ENCODE results near the gene NT5DC3. TPM values are rescaled to one million over a fixed set of nuclear protein-coding genes. Genes with fewer than 3 reads are reported as not detected.

Gene NT5DC3
- 1.7 and 3.0 TPM in 2 replicates for total RNA-seq

GRCh38 chr12:103840876-103841689 lies at the start of gene NT5DC3:
NT5DC3 (minus strand) TSS chr12:103841234; CDS start chr12:103841156, 78 bp downstream.

Other genes with a start within 250 kb of the NT5DC3 start
- gene HSP90B1, start 89.2 kb upstream of the NT5DC3 start, total RNA-seq: 537 and 672 TPM in 2 replicates
- 14.2 and 19.6 TPM in 2 replicates for gene TDG, start 124.6 kb upstream of the NT5DC3 start, total RNA-seq
- 8.2 and 13.1 TPM in 2 replicates for gene GLT8D2, start 209.0 kb upstream of the NT5DC3 start, total RNA-seq
- gene HCFC2, start 223.3 kb upstream of the NT5DC3 start, total RNA-seq: 4.7 and 14.6 TPM in 2 replicates